ENCODE data around the gene PDE4C. TPM values are rescaled to one million over a fixed set of nuclear protein-coding genes. Genes with fewer than 3 reads are reported as not detected.

PDE4C gene
- total and polyA plus RNA-seq, 11 donors: 0.16 to 4.6 (median 1.1) TPM; not detected in 1

DNA sequence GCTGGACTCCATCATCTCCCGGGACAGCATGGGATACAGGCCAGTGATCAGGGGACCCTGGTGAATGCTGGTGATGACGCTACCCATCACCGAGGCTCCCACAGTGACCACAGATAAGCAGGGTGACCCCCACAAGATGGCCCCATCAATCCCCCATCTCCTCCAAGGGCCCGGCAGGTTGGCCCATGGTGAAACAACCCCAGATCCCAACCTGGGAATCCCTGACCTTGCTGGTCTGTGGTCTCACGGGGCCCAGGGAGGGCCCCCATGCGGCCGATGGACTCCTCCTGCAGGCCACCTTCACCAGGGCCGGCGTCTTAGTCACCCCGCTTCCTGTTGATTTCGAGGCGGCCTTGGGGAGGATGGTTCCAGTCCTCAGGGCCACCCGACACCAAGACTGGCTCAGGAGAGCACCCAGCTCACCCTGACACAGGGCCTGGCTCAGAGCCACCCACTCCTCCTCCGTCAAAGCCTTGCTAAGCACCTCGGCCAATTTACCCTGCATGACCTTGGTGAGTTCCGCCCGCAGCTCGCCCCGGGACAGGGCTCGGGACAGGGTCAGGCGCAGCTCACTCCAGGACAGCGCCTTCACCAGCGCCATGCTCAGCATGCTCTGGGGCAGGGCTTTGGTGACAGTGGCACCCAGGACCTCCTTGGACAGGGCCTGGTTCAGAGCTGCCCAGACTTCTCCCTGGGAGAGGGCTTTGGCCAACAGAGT lies 38.1 kb upstream of the PDE4C start:
- Histone ChIP-seq H3K4me3 (no peak overlapping the region), H3K27me3 (no peaks in the 10 kb centered on the region), H3K9me3 (no peaks in the 10 kb centered on the region), H3K36me3 (peaks cover 0 to 56% (median 33%) of the 10 kb centered on the region in 9 donors), H3K27ac (no peak overlapping the region), H3K4me1 (no peaks in the 10 kb centered on the region)
- WGBS, 4 donors: 84 to 91% (median 89%) methylated on average over 13 to 23 of the region's 23 CpGs
- ATAC-seq (peak in 1 of 4 donors; percentile 23), DNase-seq (no peak)
- intact Hi-C loops (cut with DNase I): loop anchor here in 1 of 10 donors (5.0 kb wide), 1 partner anchor 138 kb away; no protein-coding TSS in a partner anchor
- no peak for TF ChIP-seq POLR2A (IDR thresholded peaks at IDR 0.05)
- TF ChIP-seq, protein P1, sequence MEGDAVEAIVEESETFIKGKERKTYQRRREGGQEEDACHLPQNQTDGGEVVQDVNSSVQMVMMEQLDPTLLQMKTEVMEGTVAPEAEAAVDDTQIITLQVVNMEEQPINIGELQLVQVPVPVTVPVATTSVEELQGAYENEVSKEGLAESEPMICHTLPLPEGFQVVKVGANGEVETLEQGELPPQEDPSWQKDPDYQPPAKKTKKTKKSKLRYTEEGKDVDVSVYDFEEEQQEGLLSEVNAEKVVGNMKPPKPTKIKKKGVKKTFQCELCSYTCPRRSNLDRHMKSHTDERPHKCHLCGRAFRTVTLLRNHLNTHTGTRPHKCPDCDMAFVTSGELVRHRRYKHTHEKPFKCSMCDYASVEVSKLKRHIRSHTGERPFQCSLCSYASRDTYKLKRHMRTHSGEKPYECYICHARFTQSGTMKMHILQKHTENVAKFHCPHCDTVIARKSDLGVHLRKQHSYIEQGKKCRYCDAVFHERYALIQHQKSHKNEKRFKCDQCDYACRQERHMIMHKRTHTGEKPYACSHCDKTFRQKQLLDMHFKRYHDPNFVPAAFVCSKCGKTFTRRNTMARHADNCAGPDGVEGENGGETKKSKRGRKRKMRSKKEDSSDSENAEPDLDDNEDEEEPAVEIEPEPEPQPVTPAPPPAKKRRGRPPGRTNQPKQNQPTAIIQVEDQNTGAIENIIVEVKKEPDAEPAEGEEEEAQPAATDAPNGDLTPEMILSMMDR (IDR thresholded peaks at IDR 0.05): no peak

DNA sequence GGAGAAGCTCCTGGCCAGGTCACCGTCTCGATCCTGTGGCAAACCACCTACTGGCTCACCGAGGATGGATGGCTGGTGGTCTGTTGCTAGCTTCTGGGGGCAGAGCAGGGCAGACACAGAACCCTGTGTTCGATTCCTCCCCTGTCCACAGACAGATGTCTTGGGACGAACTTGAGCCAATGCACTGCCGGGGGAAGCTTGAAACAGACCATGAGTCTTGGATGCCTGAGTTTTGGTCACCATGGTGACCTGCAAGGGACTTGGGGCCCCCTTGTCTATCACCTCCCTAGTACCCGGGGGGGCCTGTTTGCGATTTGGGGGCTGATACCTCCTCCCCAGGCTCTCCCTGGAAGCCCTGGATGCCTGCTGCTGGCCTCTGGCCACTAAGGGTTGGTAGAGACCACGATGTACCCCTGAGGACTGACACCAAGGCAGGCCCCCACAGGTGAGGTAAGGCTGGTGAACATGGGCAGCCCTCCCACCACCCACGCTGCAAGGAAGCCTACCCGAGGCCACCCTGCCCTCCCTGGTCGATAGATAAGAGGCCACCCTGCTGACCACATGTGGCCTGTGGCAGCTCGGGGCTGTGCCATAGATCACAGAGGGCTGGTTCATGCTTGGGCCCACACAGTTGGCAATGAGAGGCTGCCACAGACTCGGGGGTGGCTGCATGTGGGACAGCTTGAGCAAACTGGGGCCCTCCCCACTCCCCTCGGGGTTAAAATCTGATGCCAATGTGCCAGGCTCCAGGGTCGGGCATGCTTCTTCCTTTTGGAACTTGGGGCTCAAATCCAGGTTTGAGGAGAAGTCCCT lies 37.3 kb upstream of the PDE4C start:
- Histone ChIP-seq H3K4me3 (no peak overlapping the region), H3K36me3 (peaks cover 0 to 48% (median 33%) of the 10 kb centered on the region in 9 donors)
- no peak for DNase-seq

DNA sequence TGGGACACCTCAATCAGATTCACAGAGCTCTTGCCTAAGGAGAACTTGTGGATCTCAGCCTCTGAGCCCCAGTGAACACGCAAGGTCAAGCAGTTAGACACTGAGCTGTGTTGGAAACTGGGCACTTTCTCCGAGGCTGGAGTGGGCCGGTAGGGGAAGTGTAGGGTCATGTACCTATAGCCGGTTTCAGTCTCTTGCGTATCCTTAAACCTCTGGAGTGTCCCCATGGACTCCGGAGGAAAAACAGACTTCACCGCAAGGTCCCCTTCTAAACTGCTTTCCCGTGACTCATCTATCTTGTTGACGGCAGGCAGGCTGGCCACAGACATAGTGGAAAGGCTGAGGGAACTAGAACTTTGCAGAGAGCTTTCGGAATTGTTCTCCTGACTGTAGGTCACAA lies 36.7 kb upstream of the PDE4C start:
- ATAC-seq (no peak), DNase-seq (no peak)
- TF ChIP-seq, protein P1 (IDR thresholded peaks at IDR 0.05): no peak
- TF ChIP-seq POLR2A (IDR thresholded peaks at IDR 0.05): no peak
- Histone ChIP-seq H3K9me3 (no peaks in the 10 kb centered on the region), H3K27ac (no peak overlapping the region), H3K27me3 (no peaks in the 10 kb centered on the region), H3K4me3 (no peak overlapping the region), H3K36me3 (peaks cover 0 to 44% (median 32%) of the 10 kb centered on the region in 9 donors), H3K4me1 (no peaks in the 10 kb centered on the region)
- intact Hi-C loops (cut with DNase I): loop anchor here in 1 of 10 donors (5.0 kb wide), 1 partner anchor 139 kb away; no protein-coding TSS in a partner anchor
- WGBS, 4 donors: 93 to 97% (median 94%) methylated on average over 10 of the region's 10 CpGs

More for the DNA sequence above, 37.3 kb upstream of the PDE4C start:
- intact Hi-C loops (cut with DNase I): loop anchor here in 1 of 10 donors (5.0 kb wide), 1 partner anchor 139 kb away; no protein-coding TSS in a partner anchor
- Histone ChIP-seq H3K27ac (no peak overlapping the region), H3K4me1 (no peaks in the 10 kb centered on the region), H3K27me3 (no peaks in the 10 kb centered on the region), H3K9me3 (no peaks in the 10 kb centered on the region)
- no peak for ATAC-seq
- no peak for TF ChIP-seq POLR2A (IDR thresholded peaks at IDR 0.05)
- TF ChIP-seq, protein P1 (IDR thresholded peaks at IDR 0.05): no peak
- WGBS, 4 donors: 80 to 87% (median 87%) methylated on average over 6 to 16 of the region's 16 CpGs

DNA sequence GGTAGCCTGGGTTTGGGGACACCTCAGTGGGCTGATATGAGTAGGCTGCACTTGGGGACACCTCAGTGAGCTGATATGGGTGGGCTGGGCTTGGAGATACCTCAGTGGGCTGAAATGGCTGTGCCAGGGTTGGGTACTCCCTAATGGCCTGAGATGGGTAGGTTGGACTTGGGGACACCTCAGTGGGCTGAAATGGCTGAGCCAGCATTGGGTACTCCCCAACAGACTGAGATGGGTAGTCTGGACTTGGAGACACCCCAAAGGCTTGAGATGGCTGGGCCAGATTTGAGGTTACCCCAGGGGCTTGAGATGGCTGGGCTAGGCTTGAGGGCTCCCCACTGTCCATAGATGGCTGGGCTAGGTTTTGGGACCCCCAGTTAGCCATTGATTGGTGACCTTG lies 35.9 kb upstream of the PDE4C start:
- ATAC-seq: no peak
- Histone ChIP-seq H3K36me3 (peaks cover 0 to 40% (median 25%) of the 10 kb centered on the region in 9 donors), H3K9me3 (no peaks in the 10 kb centered on the region), H3K4me1 (no peaks in the 10 kb centered on the region), H3K27ac (no peak overlapping the region), H3K27me3 (no peaks in the 10 kb centered on the region), H3K4me3 (no peak overlapping the region)
- no peak for TF ChIP-seq POLR2A (IDR thresholded peaks at IDR 0.05)
- TF ChIP-seq, protein P1 (IDR thresholded peaks at IDR 0.05): no peak
- intact Hi-C loops (cut with DNase I): loop anchor here in 1 of 10 donors (5.0 kb wide), 1 partner anchor 140 kb away; no protein-coding TSS in a partner anchor
- DNase-seq: no peak

Measured in heart left ventricle (tissue), 16 donors.